HCT116 (cell line): ENCODE measurements around the gene CCDC154. TPM values are rescaled to one million over a fixed set of nuclear protein-coding genes. Genes with fewer than 3 reads are reported as not detected.

Experiments
- ATAC-seq: fragments of 200-7000 bp; cut with Tn5 transposase; 2 replicates; pipeline ENCODE4 v1.9.1; 2020; ENCODE audit warnings: mild to moderate bottlenecking, moderate library complexity
- BruUV-seq: library from RNA; stranded (reverse); fragments of 400-500 nt; replicated peaks from 2 replicates; lab custom pipeline; 2021; lab: Mats Ljungman, UMichigan
- CTCF ChIA-PET: fragments of 300-600 bp; sonication (Branson Sonifier 250); formaldehyde crosslinking; loops from one replicate; lab custom pipeline; 2021; ENCODE audit warnings: antibody characterized with exemption; lab: Charles Lee
- POLR2A ChIA-PET: fragments of 300-600, 350-600 bp; sonication (Branson Sonifier 250); formaldehyde crosslinking; loops from one replicate; lab custom pipeline; 2021; ENCODE audit warnings: antibody characterized with exemption; lab: Charles Lee
- RAD21 ChIA-PET, 2 experiments: fragments of 300-600 bp; sonication (Branson Sonifier 250); formaldehyde crosslinking; loops; one replicate each; lab custom pipeline; 2023; ENCODE audit warnings: low total read pairs in 2 of 2; ENCODE audit not compliant: uncharacterized antibody in 2 of 2, unreplicated experiment in 2 of 2, low non-redundant PET in 1 of 2; lab: Charles Lee
- DNase-seq: peaks from one replicate; pipeline ENCODE4 v3.0.0-alpha.2; 2010; ENCODE audit warnings: low read depth, low spot score
- H2AFZ ChIP-seq: fragments of 200-600 bp; shearing (Covaris generic), sonication (generic); 2 replicates; pipeline ENCODE4 v1.6.1; 2017; ENCODE audit warnings: low read depth, mixed run types, mixed read lengths, antibody characterized with exemption, low read length; ENCODE audit not compliant: poor library complexity, severe bottlenecking
- H3K27ac ChIP-seq: 2 replicates; pipeline ENCODE4 v1.5.1; 2012; ENCODE audit warnings: low read depth, low read length
- H3K27me3 ChIP-seq: fragments of 200-600 bp; sonication (generic); 2 replicates; pipeline ENCODE4 v1.6.1; 2016; ENCODE audit warnings: mixed run types, low read length, mixed read lengths; ENCODE audit not compliant: insufficient read depth
- H3K36me3 ChIP-seq, 2 experiments: fragments of 200-500 bp in 1 of 2; fragments of 200-600 bp in 1 of 2; sonication (Bioruptor generic) in 1 of 2; sonication (generic) in 1 of 2; 2 replicates each; pipeline versions ENCODE4 v1.5.1 to v1.6.1; 2014 to 2016; ENCODE audit warnings: low read length in 2 of 2, inconsistent platforms in 1 of 2, mixed read lengths in 1 of 2, mixed run types in 1 of 2; ENCODE audit not compliant: insufficient read depth in 2 of 2, control insufficient read depth in 1 of 2
- H3K4me1 ChIP-seq, 2 experiments: fragments of 200-600 bp in 1 of 2; sonication (generic) in 1 of 2; 2 replicates each; pipeline versions ENCODE4 v1.5.1 to v1.6.1; 2012 to 2017; ENCODE audit warnings: low read length in 2 of 2, inconsistent platforms in 1 of 2, mild to moderate bottlenecking in 1 of 2, mixed read lengths in 1 of 2, mixed run types in 1 of 2, moderate library complexity in 1 of 2; ENCODE audit not compliant: insufficient read depth in 2 of 2, control insufficient read depth in 1 of 2
- H3K4me2 ChIP-seq: fragments of 200-600 bp; sonication (generic); 2 replicates; pipeline ENCODE4 v1.6.1; 2017; ENCODE audit warnings: mixed run types, low read length, mixed read lengths
- H3K4me3 ChIP-seq, 2 experiments: fragments of 200-600 bp in 1 of 2; sonication (generic) in 1 of 2; replicated peaks in 1 of 2; 2 replicates each; pipeline ENCODE4 v1.5.1; 2011 to 2016; ENCODE audit warnings: low read length in 2 of 2, control low read depth in 1 of 2, low read depth in 1 of 2, mild to moderate bottlenecking in 1 of 2, mixed read lengths in 1 of 2, mixed run types in 1 of 2
- H3K79me2 ChIP-seq: fragments of 200-600 bp; sonication (generic); 2 replicates; pipeline ENCODE4 v1.6.1; 2017; ENCODE audit warnings: mild to moderate bottlenecking, mixed run types, low read length, moderate library complexity, mixed read lengths; ENCODE audit not compliant: insufficient read depth
- H3K9ac ChIP-seq: fragments of 200-600 bp; sonication (generic); 2 replicates; pipeline ENCODE4 v1.6.1; 2016; ENCODE audit warnings: low read length, mixed read lengths
- H3K9me2 ChIP-seq: fragments of 200-600 bp; sonication (generic), shearing (Covaris generic); 2 replicates; pipeline ENCODE4 v1.6.1; 2017; ENCODE audit warnings: mixed run types, mild to moderate bottlenecking, moderate library complexity; ENCODE audit not compliant: insufficient read depth
- H3K9me3 ChIP-seq, 2 experiments: fragments of 200-500 bp in 1 of 2; fragments of 200-600 bp in 1 of 2; sonication (Bioruptor generic) in 1 of 2; sonication (generic) in 1 of 2; 2 replicates each; pipeline ENCODE4 v1.6.1; 2014 to 2017; ENCODE audit warnings: low read length in 2 of 2, mixed read lengths in 2 of 2, inconsistent platforms in 1 of 2, low read depth in 1 of 2, mild to moderate bottlenecking in 1 of 2, mixed run types in 1 of 2, moderate library complexity in 1 of 2; ENCODE audit not compliant: control insufficient read depth in 1 of 2, insufficient read depth in 1 of 2
- H4K20me1 ChIP-seq: fragments of 200-600 bp; sonication (generic), shearing (Covaris generic); 2 replicates; pipeline ENCODE4 v1.6.1; 2017; ENCODE audit warnings: mixed run types, mild to moderate bottlenecking, moderate library complexity; ENCODE audit not compliant: insufficient read depth
- CBX3 ChIP-seq: IDR thresholded peaks from 2 replicates; pipeline ENCODE4 v1.6.1; 2012; ENCODE audit warnings: low read depth
- CEBPB ChIP-seq: IDR thresholded peaks from 2 replicates; pipeline ENCODE4 v1.6.1; 2012; ENCODE audit warnings: low read depth
- EGR1 ChIP-seq: IDR thresholded peaks from 2 replicates; pipeline ENCODE4 v1.6.1; 2012; ENCODE audit warnings: low read depth
- EZH2 ChIP-seq: fragments of 200-600 bp; sonication (generic); IDR thresholded peaks from 2 replicates; pipeline ENCODE4 v1.6.1; 2017; ENCODE audit warnings: antibody characterized with exemption, mixed run types
- EZH2phosphoT487 ChIP-seq: fragments of 200-600 bp; IDR thresholded peaks from 2 replicates; pipeline ENCODE4 v1.6.1; 2018; ENCODE audit warnings: antibody characterized with exemption, borderline replicate concordance
- POLR2A ChIP-seq: IDR thresholded peaks from 2 replicates; pipeline ENCODE4 v1.7.0; 2011; ENCODE audit warnings: borderline replicate concordance; ENCODE audit not compliant: insufficient read depth, insufficient read length; ENCODE audit errors: extremely low read depth
- POLR2AphosphoS5 ChIP-seq: IDR thresholded peaks from 2 replicates; pipeline ENCODE4 v1.6.1; 2011; ENCODE audit warnings: mild to moderate bottlenecking, low read depth, low read length, moderate library complexity
- SIN3A ChIP-seq: IDR thresholded peaks from 2 replicates; pipeline ENCODE4 v1.6.1; 2012; ENCODE audit warnings: low read depth
- SRF ChIP-seq: IDR thresholded peaks from 2 replicates; pipeline ENCODE4 v1.6.1; 2012; ENCODE audit warnings: low read depth
- YY1 ChIP-seq: IDR thresholded peaks from 2 replicates; pipeline ENCODE4 v1.6.1; 2011; ENCODE audit warnings: low read length, low read depth, moderate library complexity, mild to moderate bottlenecking; ENCODE audit not compliant: insufficient replicate concordance; ENCODE audit errors: extremely low read depth
- ZFX ChIP-seq: fragments of 450-650 bp; IDR thresholded peaks from 2 replicates; pipeline ENCODE4 v1.6.1; 2017
- intact Hi-C: fragments of 100-400 bp; cut with micrococcal nuclease; formaldehyde crosslinking; loops from 2 replicates; pipeline ENCODE4 v1.10.0; 2022
- total RNA-seq: library from RNA; stranded (reverse); gene quantifications from one replicate; pipeline ENCODE4 v1.2.1, GENCODE V29; 2021; ENCODE audit not compliant: unreplicated experiment
- TF ChIP-seq, protein P1 (sequence below): IDR thresholded peaks from 2 replicates; pipeline ENCODE4 v1.6.1; 2012
- TF ChIP-seq, protein P2 (sequence below): IDR thresholded peaks from 2 replicates; pipeline ENCODE4 v1.6.1; 2012

Gene CCDC154
- total RNA-seq, 1 experiment from 2014 or later = 1.7 TPM

DNA sequence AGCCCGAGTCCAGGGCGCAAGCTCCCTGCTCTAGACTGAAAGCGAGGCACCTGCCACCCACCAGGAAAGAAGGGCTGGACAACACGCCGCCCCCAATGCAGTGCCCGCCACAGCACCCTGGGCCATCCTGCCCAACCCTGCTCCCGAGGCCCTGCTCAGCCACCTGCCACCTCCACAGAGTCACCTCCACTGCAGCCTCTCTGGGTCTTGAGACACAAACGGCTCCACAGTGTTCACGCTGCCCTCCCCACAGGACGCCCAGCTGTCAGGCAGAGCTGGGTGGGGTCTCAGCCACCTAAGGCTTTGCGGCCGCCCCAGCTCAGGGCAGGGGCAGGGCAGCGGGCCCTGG, 21.2 kb upstream of the CCDC154 start:
- ATAC-seq (no peak), DNase-seq (no peak)
- TF ChIP-seq YY1 (no peak), SRF (no peak), POLR2A (no peak), CEBPB (no peak), EZH2 (no peak), EZH2phosphoT487 (no peak), POLR2AphosphoS5 (no peak)
- Histone ChIP-seq H3K4me2 (no peak overlapping the region), H3K4me3 (no peak overlapping the region), H3K9ac (no peak overlapping the region), H3K9me2 (no peaks in the 10 kb centered on the region), H3K27ac (no peak overlapping the region), H3K36me3 (no peaks in the 10 kb centered on the region; a peak in 1 of 4 replicates), H3K9me3 (no peaks in the 10 kb centered on the region), H2AFZ (no peak overlapping the region), H4K20me1 (no peaks in the 10 kb centered on the region), H3K4me1 (peaks cover 4 to 14% of the 10 kb centered on the region in 2 experiments; a peak in 3 of 4 replicates), H3K27me3 (no peaks in the 10 kb centered on the region), H3K79me2 (peaks cover 24% of the 10 kb centered on the region)
- BruUV-seq = no TSS peak
- RAD21 ChIA-PET = no interaction called here
- POLR2A ChIA-PET = no interaction called here
- intact Hi-C loops = no loop called here
- CTCF ChIA-PET = no interaction called here

DNA sequence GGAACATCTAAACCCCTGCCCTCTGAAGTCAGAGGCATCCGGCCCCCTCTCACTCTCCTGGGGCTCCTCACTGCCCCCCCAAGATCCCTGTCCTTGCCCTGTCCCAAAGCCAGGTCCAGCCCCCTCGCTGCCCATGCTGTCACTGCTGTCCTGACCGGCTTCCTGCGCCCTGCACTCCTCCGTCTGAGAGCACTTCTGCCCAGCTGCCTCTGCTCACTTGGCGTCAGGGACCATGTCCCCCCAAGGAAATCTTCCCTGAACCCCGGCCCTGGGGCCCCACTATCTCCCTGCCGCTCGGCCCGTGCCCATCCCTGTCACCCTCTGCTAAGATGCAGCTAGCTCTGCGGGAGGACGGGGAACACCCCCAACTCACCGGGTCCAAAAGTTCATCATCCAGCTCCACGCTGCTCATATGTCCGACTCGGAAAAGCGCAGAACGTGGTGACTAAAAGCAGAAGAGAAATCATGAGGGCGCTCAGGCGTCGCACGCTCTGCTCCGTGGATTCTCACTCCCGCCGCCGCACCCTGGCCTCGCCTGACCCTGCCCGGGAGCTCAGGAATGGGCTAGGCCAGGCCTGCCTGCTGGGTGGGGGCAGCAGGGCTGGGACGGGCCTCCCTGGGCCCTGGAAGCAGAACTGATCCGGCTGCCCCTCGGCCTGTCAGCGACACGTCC, 20.7 kb upstream of the CCDC154 start:
- RAD21 ChIA-PET = no interaction called here
- H3K79me2 ChIP-seq = peaks cover 19% of the 10 kb centered on the region
- no peak overlapping the region for H3K9ac ChIP-seq
- no peak overlapping the region for H3K27ac ChIP-seq
- H3K27me3 ChIP-seq = no peaks in the 10 kb centered on the region
- H3K9me2 ChIP-seq = no peaks in the 10 kb centered on the region
- intact Hi-C loops = no loop called here
- ATAC-seq (no peak), DNase-seq (no peak)
- H4K20me1 ChIP-seq = no peaks in the 10 kb centered on the region
- no peak overlapping the region for H3K4me3 ChIP-seq
- TF ChIP-seq, protein P1, sequence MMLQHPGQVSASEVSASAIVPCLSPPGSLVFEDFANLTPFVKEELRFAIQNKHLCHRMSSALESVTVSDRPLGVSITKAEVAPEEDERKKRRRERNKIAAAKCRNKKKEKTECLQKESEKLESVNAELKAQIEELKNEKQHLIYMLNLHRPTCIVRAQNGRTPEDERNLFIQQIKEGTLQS = no peak
- TF ChIP-seq EGR1 (no peak), CEBPB (no peak), ZFX (no peak), CBX3 (no peak), SIN3A (no peak), EZH2 (no peak)
- TF ChIP-seq, protein P2, sequence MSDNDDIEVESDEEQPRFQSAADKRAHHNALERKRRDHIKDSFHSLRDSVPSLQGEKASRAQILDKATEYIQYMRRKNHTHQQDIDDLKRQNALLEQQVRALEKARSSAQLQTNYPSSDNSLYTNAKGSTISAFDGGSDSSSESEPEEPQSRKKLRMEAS = no peak
- TF ChIP-seq, all 23 proteins: peak for 0
- H3K36me3 ChIP-seq = no peaks in the 10 kb centered on the region; a peak in 1 of 4 replicates
- H3K9me3 ChIP-seq = no peaks in the 10 kb centered on the region
- peaks cover 3 to 9% of the 10 kb centered on the region in 2 experiments; a peak in 2 of 4 replicates for H3K4me1 ChIP-seq
- no peak overlapping the region for H2AFZ ChIP-seq
- ChIA-PET CTCF (no interaction called here), POLR2A (no interaction called here)
- no TSS peak for BruUV-seq
- H3K4me2 ChIP-seq = no peak overlapping the region
